Measurements from ENCODE around the gene SERTAD3. TPM values are rescaled to one million over a fixed set of nuclear protein-coding genes. Genes with fewer than 3 reads are reported as not detected.

SERTAD3 gene
- total and polyA plus RNA-seq, 2 of the 8 experiments (the other 6 are each of a cell fraction or from before 2014, with no cell fraction given), result 15.1 to 32.1 TPM

DNA sequence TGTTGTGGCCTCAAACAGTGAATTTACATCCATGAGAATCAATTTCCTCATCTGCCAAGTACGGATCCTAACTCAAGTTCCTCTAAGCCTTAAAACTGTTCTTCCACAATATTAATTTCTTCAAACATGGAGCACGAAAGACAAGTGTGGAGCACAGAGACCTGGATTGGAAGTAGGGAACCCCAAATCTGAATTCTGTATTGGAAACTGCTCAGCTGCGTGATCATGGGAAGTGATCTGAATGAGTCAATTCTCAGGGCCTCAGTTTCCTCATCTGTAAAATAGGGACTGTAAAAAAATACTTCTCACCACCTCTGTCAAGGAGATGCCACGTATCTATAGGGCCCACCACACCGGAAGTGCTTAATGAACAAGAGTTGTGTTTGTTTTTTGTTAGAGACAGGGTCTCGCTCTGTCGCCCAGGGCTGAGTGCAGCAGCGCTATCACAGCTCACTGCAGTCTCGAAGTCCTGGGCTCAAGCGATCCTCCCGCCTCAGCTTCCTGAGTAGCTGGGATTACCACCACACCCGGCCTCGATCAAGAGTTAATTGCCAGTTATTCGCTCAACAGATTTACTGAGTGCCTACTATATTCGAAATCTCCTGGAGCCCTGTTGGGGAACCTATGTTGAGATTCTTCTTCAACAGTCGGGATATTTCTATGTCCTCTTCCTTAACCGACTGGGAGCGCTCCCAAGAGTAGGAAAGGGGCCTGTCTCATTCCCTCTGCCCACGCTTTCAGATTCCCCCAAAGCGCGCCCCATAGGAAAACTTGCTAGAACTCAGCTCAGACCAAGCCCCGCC is 1.6 kb downstream of the SERTAD3 start (continued):
- no peak for TF ChIP-seq SRF (IDR thresholded peaks at IDR 0.05; ENCODE audit: low read depth, low read length)
- TF ChIP-seq RFX5 (IDR thresholded peaks at IDR 0.05; ENCODE audit: borderline replicate concordance, low read depth, low read length), result no peak
- no peak for TF ChIP-seq GTF2F1 (IDR thresholded peaks at IDR 0.05; ENCODE audit: borderline replicate concordance, low read depth, low read length)
- TF ChIP-seq BRCA1 (IDR thresholded peaks at IDR 0.05; ENCODE audit: low read depth, low read length), result no peak
- TF ChIP-seq CHD1 (IDR thresholded peaks at IDR 0.05; ENCODE audit: low read depth, low read length), result no peak
- no peak for TF ChIP-seq PHF8 (conservative IDR thresholded peaks at IDR 0.05; ENCODE audit: low read depth, low read length)
- TF ChIP-seq HDAC2 (IDR thresholded peaks at IDR 0.05; ENCODE audit: borderline replicate concordance in 1 of 2, low read depth in 2 of 2, low read length in 2 of 2), result no peak
- TF ChIP-seq RNF2 (IDR thresholded peaks at IDR 0.05; ENCODE audit: borderline replicate concordance, low read depth, low read length, missing control alignments, poor library complexity, severe bottlenecking), result no peak
- 0 out of 2 replicates have a peak, but pooled peaks have one; percentile 9 for TF ChIP-seq KDM1A (IDR thresholded peaks at IDR 0.05; ENCODE audit: borderline replicate concordance, low read length)
- TF ChIP-seq, protein P1, sequence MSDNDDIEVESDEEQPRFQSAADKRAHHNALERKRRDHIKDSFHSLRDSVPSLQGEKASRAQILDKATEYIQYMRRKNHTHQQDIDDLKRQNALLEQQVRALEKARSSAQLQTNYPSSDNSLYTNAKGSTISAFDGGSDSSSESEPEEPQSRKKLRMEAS (IDR thresholded peaks at IDR 0.05), result no peak
- TF ChIP-seq POLR2AphosphoS5 (IDR thresholded peaks at IDR 0.05; ENCODE audit: low read depth, low read length), result no peak
- TF ChIP-seq SUZ12 (IDR thresholded peaks at IDR 0.05; ENCODE audit: low read length), result no peak
- TF ChIP-seq KDM4A (IDR thresholded peaks at IDR 0.05; ENCODE audit: low read depth, low read length, severe bottlenecking), result no peak
- TF ChIP-seq CEBPB (IDR thresholded peaks at IDR 0.05; ENCODE audit: low read depth, low read length), result no peak
- peak; percentile 27 to 42; a peak in 2 of 3 replicates for TF ChIP-seq POLR2A (IDR thresholded peaks at IDR 0.05; ENCODE audit: control extremely low read depth in 1 of 2, low read depth in 2 of 2, low read length in 2 of 2)
- no peak for TF ChIP-seq CREB1 (IDR thresholded peaks at IDR 0.05)
- TF ChIP-seq, protein P2, sequence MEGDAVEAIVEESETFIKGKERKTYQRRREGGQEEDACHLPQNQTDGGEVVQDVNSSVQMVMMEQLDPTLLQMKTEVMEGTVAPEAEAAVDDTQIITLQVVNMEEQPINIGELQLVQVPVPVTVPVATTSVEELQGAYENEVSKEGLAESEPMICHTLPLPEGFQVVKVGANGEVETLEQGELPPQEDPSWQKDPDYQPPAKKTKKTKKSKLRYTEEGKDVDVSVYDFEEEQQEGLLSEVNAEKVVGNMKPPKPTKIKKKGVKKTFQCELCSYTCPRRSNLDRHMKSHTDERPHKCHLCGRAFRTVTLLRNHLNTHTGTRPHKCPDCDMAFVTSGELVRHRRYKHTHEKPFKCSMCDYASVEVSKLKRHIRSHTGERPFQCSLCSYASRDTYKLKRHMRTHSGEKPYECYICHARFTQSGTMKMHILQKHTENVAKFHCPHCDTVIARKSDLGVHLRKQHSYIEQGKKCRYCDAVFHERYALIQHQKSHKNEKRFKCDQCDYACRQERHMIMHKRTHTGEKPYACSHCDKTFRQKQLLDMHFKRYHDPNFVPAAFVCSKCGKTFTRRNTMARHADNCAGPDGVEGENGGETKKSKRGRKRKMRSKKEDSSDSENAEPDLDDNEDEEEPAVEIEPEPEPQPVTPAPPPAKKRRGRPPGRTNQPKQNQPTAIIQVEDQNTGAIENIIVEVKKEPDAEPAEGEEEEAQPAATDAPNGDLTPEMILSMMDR (IDR thresholded peaks at IDR 0.05; ENCODE audit: control extremely low read depth in 1 of 3, insufficient read depth in 1 of 3, low read depth in 1 of 3, low read length in 3 of 3), result no peak
- TF ChIP-seq EGR1 (IDR thresholded peaks at IDR 0.05; ENCODE audit: borderline replicate concordance, low read depth, low read length), result peak; percentile 74
- no peak for TF ChIP-seq TAF1 (IDR thresholded peaks at IDR 0.05; ENCODE audit: low read depth, low read length)
